GM12873 (cell line): ENCODE data around the gene LRFN4.

Experiments used
- CTCF ChIP-seq: IDR thresholded peaks from 2 replicates; pipeline ENCODE4 v1.5.1; 2012; ENCODE audit warnings: low read depth, mild to moderate bottlenecking, moderate library complexity, low read length, control low read depth; ENCODE audit not compliant: insufficient read depth; ENCODE audit errors: missing control alignments

LRFN4 gene

GRCh38 chr11:66851698-66852465, 5.0 kb upstream of the LRFN4 start:
- peak; percentile 74 for TF ChIP-seq CTCF

DNA sequence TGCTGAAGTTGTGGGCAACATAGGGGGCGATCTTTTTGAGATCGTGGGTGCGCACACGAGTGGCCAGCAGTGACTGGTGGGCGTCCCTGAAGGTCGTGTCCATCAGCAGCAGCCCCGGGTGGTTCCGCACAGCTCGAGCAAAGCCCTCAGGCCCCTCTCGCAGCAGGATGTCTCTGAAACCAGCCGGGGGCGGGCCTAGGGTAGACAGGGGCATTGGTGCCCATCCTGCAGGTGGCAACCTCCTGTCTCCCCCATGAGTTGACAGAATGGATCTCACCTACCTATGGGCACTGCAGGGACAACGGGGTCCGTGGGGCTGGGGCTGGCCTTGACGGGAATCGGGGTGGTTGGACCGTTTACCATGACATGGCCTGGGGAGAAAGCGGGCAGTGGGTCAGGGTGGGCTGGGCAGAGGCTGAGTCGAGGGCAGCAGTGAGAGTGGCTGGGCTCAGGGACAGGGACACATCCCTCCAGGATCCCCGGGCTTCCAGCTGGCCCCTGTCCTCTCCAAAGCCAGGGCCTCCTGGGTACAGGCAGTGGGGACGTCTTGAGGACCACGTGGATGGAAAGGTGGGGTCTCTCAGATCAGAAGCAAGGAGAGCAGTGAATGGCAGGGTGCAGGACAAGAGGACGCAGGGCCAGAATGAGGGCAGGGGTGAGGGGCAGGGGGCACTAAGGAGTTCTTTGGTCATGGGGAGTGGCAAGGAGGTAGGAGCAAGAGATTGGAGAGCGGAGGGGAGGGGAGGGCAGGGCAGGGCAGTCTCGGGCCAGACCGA, 4.2 kb upstream of the LRFN4 start:
- no peak for TF ChIP-seq CTCF

DNA sequence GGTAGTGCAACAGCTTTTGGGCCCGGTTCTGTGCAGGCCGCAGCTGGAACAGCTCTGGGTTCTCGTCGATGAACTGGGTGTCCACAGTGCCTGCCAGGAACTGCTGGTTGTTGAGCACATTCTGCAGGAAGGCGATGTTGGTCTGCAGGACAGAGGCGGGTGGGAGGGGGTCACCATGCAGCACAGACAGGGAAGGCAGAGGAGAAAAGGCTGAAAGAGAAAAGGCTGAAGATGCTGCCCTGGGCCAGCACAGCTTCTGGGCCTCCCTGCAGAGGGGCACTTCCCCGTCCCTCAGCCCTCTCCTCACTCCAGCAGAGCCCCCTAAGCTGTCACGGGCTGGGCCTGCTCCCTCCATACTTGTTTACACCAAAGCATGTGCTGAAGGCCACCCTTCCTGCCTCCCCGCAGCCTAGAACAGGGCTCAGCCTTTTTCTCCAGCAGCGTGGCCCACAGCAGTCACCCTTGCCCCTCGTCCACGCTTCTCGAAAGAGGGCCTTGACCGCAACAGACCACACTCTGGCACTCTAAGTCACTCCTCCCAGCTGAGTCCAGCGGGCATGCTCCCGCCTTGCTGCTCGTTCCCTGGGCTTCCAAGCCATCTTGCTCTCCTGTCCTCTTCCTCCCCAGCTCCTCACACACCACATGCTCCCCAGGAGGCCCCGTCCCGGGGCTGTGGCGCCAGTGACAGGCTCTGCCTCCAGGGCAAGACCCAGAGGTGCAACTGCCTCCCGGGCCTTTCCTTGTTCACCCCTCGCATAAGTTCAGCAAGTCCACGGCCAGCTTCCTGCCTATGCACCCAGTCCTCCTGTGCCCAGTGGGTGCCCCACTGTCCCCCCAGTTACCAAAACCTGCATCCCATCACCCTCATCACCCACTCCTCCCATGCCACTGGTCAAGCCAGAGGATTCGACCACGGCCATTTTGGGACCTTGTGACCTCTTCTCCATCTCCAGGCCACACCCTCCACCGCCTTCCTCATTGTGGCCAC, 3.3 kb upstream of the LRFN4 start:
- TF ChIP-seq CTCF: no peak

- TF ChIP-seq CTCF: no peak
These were observed 2.6 kb upstream of the LRFN4 start for GRCh38 chr11:66854231-66854661.

DNA sequence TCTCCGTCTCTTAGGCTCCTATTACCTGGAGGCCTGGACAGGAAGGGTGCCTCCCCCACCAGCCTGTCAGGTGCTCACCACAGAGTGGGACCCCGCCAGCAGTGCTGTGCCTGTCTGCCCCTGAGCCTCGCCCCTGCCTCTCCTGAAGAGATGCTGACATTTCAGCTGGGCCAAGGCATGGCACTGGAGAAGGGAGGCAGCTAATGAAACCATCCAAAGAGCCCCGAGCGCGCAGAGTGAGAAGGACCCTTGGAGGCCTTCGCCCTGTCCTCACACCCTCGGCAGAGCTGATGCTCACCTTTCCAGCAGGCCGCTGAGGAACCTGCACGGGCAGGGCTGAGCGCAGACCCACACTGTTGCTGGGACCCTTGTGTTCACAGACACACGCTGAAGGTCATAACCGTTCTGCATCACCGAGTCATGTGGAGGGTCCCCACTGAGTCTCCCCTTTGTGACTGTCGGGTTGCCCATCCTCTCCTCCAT, 2.1 kb upstream of the LRFN4 start:
- TF ChIP-seq CTCF: no peak

DNA sequence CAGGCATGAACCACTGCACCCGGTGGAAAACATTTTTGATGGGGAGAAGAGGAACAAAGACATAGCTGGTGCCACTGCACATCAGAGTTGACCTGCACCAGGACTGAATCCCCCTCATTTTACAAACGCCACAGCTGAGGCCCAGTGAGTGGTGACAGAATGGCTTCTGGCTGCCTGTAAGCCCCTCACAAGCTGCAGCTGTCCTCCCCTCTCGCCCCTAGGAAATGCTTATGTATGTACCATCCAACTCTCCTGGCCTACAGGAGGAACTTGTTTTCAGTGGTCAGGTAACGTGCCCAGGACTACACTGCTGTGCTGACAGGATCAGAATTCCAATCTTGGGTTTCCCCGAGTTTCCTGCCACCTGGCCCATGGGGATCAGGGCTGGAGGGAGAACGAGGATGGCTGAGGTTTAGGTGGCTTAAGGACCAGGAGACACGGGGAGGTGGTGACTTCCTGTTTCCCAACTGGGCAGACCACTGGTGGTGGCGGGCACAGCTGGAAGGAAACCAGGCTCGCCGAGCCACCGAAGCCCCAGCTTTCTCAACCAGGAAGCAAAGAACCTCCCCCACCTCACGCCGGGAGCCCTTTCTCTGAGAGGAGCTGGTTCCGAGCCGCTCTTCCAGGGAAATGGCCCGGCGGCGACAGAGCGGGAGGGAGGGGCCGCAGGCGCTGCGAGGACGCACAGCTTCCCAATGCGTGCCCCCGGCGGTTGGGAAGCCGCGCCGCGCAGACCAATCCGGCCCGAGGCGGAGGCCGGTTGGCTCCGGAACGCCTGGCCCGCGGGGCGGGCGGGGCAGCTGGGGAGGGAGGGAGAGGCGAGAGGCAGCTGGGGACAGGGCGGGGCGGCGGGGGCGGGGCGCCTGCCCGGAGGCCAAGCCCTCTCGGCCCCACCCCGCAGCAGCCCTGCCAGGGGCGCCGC, 1.0 kb upstream of the LRFN4 start:
- TF ChIP-seq CTCF: no peak
